ENCODE data around the gene CD96.

CD96 gene

DNA sequence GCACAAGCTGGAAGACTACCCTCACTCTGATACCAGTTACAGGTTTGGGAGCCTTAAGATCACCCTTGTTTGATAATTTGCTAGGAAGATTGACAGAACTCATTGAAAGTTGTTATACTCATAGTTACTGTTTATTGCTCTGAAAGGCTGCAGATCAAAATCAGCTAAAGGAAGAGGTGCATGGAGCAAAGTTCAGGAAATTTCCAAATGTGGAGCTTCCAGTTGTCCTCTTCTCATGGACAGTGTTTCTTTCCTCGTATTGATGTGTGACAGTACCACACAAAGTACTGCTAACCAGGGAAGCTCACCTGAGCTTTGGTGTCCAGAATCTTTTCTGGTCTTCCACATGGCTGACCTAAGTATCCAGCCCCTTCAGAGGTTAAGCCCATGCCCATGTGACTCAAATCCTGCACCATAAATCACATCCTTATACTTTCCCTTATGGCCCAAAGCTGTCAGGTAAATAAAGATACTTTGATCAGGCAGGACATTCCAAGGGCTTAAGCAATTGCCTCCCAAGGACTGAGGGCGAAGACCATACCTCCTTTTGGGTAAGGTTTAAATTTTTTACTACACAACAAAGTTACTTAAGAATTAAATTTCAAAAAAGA lies 146.3 kb downstream of the CD96 start:
- DNase-seq, result no peak

DNA sequence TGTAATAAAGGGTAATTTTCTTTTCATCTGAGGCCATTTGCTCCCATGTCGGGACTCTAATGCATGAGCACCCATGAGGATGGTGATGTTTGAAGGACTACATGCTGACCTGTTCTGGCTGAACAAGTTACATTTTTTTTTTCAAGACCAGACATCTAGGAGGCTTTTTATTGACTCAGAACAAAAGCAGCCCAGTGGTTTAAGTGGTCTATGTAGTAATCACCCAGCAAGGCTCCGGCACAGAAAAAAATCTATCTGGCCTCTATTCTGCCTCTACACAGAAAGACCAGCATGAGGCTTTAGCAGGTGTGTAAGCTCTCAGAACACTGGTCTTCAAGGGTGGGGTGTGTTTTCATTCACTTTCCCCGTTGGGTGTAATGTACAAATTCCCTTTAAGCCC lies 148.2 kb downstream of the CD96 start:
- peak; percentile 35 for DNase-seq

DNA sequence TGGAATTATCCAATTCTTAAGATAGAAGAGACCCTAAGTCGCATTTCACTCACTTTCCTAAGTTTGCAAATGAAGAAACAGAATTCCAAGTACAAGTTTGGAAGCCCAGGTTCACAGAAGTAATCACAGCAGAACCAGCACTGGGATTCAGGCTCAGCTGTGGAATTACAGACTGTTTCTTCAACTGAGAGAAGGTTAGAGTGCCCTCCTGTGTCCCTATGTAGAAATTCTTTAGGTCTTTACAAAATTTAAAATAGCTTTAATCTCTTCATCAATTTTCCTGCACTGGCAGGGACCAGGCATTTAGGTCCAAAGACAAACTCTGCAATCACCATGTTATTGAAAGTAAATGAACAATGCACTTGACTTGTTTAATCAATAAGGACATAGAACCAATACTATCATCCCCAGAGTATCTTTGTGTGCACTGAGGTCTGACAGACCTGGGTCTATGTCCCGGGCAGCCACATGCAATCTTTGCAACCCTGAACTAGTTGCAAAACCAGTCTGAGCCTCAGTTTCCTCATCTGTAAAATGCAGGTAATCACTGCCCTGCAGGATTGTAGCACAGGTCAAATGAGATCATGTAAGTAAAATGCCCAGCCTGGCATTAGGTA lies 149.4 kb downstream of the CD96 start:
- DNase-seq, result peak; percentile 40

DNA sequence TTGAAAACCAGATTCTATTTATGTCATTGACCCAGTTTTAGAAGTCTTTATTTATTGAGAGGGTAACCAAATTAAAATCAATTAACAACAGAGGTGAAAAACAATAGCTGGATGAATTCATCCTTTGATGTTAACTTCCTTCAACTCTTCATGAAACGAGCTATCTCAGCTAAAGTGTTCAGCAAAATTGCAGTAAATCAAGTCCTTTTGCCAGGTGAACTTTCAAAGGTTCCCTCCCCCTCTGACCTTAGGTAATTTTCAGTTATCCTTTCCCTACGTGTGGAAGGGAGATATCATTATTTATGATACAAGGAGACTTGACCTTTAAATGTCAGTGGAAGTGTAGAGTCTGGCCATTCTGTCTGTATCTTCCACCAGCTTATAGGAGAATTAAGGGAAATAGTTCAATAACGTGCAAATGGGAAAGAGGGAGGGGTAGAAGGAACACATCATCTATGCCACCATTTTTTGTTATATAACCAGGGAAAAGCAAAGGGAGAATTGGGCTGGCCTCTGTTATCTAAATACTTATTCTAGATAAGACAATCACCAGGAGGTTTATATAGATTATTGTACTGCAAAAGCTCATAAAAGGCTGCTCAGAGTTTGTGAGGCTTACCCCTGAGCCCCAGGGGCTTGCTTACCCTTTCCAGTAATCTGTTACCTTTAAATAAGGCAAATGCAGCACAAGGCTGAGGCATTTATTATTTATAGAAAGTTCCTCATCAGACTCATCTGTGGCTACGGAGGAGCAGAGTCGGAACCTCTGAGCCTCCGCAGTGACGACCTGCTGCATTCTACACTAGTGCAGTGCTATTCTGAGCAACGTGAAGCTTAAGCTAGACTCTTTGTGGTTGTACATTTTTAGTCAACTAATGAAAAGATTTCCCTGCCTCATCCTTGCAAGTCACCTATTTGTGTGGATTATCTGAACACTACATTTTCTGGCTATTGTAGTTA lies 150.9 kb downstream of the CD96 start:
- no peak for DNase-seq

DNA sequence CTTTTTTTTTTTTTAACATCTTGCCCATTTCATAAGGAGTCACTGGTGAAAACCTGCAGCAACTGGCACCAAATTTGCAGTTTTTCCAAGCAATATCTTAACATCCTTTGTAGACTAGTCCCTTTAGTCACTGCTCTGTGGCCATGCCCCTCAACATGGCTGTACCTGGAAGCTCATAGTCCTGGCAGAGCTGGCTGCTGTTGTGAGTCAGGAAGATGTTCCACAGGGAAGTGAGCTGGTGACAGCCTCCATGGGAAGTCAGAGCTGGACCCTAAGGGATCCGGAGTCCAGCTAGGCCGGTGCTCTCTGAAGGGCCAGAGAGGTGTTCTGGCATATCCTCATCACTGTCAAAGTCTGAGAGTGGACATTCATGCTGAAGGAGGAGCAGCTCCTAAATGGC lies 152.5 kb downstream of the CD96 start:
- no peak for DNase-seq

DNA sequence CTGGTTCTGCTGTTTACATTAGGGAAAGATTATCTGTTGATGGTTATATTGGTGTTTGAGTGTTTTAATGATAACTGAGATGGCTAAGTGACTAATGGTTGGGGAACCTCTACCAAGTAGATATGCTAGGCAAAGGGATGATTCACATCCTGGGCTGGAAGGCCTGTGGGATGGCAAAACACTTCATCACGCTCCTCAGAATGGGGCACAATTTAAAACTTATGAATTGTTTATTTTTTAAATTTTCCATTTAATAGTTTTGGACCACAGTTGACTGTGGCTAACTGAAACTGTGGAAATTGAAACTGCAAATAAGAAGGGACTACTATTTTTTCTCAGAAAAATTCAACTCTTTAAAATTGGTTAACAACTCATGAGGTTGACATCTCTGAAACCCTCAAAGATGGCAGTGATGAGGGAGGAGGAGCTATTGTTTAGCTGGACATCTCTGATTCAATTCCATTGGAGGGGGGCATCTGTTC lies 153.7 kb downstream of the CD96 start:
- DNase-seq, result no peak

DNA sequence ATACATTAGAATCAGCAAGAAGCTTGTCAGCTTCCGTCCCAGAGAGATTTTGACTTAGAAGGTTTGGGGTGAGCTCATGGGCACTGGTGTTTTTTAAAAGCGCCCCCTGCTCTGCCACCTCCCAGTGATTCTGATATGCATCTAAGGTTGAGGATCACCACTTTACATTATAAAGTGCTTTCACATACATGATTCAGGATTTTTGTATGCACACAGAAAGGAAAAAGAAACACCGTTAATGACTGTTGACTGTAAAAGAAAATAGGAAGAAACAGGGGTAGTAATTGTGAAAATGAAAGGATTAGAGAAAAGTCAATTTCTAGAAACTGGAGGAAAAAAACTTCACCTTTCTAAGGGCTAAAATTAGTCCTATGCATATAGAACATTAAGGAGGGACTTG lies 158.1 kb downstream of the CD96 start:
- DNase-seq, result no peak

DNA sequence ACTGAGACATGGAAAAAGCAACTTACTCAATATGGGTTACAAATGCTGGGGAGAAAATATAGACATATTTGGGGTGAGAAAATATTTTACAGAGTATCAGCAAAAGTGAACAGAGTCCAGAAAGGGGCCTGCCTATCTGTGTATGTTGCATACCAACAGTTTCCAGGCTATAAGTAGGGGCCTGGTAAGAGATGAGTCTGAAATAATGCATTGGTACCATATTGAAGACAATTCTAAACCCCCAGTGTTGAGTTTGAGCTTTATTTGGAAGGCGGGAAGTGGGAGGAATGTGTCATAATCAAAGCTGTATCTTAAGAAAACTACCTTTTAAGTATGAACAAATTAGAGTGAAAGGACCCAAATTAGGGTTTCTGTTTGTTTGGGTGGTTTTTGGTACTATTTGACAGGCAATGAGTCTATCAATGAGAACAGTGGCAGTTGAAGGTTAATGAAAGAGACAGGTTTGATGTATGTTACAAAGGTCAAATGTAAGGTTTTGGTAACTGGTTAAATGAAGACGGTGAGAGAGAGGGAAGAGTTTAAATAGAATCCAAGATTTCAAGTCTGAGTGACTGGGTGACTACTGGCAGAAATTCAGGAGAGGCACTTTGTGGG lies 159.4 kb downstream of the CD96 start:
- no peak for DNase-seq
